ENCODE results near the gene LRP3. TPM values are rescaled to one million over a fixed set of nuclear protein-coding genes. Genes with fewer than 3 reads are reported as not detected.

Gene LRP3
- total and polyA plus RNA-seq, 2 of the 13 experiments (the other 11 are each of a cell fraction or from before 2014, with no cell fraction given): 17.6 to 51.6 TPM

- TF ChIP-seq ZFYVE20 (CRISPR knock-in tag; IDR thresholded peaks at IDR 0.05; ENCODE audit: borderline replicate concordance, low read depth) (no peak), ZNF451 (CRISPR knock-in tag; IDR thresholded peaks at IDR 0.05) (no peak), TCF7 (IDR thresholded peaks at IDR 0.05; ENCODE audit: low read depth) (no peak), REXO4 (CRISPR knock-in tag; IDR thresholded peaks at IDR 0.05; ENCODE audit: borderline replicate concordance) (no peak), ZNF580 (CRISPR knock-in tag; IDR thresholded peaks at IDR 0.05; ENCODE audit: borderline replicate concordance, low read depth) (no peak), FOXA3 (CRISPR knock-in tag; IDR thresholded peaks at IDR 0.05) (no peak), CSRNP2 (CRISPR knock-in tag; conservative IDR thresholded peaks at IDR 0.05; ENCODE audit: low read depth) (no peak), ZNF367 (CRISPR knock-in tag; IDR thresholded peaks at IDR 0.05; ENCODE audit: borderline replicate concordance) (no peak), FOSL2 (CRISPR knock-in tag; IDR thresholded peaks at IDR 0.05) (no peak), AFF4 (CRISPR knock-in tag; IDR thresholded peaks at IDR 0.05) (no peak), ZNF138 (CRISPR knock-in tag; IDR thresholded peaks at IDR 0.05; ENCODE audit: low read depth) (no peak), ZNF331 (CRISPR knock-in tag; IDR thresholded peaks at IDR 0.05) (peak; percentile 43; the same call in 1 of the 2 replicates), ZNF850 (CRISPR knock-in tag; conservative IDR thresholded peaks at IDR 0.05) (no peak), ZNF121 (CRISPR knock-in tag; IDR thresholded peaks at IDR 0.05) (no peak), KDM2A (CRISPR knock-in tag; IDR thresholded peaks at IDR 0.05; ENCODE audit: borderline replicate concordance, low read depth) (no peak), CENPX (CRISPR knock-in tag; IDR thresholded peaks at IDR 0.05) (no peak), ATF1 (CRISPR knock-in tag; IDR thresholded peaks at IDR 0.05) (no peak), STAT5B (CRISPR knock-in tag; IDR thresholded peaks at IDR 0.05) (no peak), ZNF10 (CRISPR knock-in tag; IDR thresholded peaks at IDR 0.05; ENCODE audit: borderline replicate concordance, low read depth) (no peak), IRX3 (CRISPR knock-in tag; IDR thresholded peaks at IDR 0.05; ENCODE audit: borderline replicate concordance, low read depth) (no peak), USF2 (IDR thresholded peaks at IDR 0.05; ENCODE audit: low read depth, low read length) (no peak), USF2 (CRISPR knock-in tag; IDR thresholded peaks at IDR 0.05; ENCODE audit: borderline replicate concordance) (no peak), FOXP1 (IDR thresholded peaks at IDR 0.05) (no peak), FOXP1 (CRISPR knock-in tag; IDR thresholded peaks at IDR 0.05) (no peak)
Measured at GRCh38 chr19:33227242-33227650, 33.1 kb downstream of the LRP3 start (continued).
